GM12873 (cell line): ENCODE data around the gene NT5E.

Experiments
- CTCF ChIP-seq: IDR thresholded peaks from 2 replicates; pipeline ENCODE4 v1.5.1; 2012; ENCODE audit warnings: low read depth, mild to moderate bottlenecking, moderate library complexity, low read length, control low read depth; ENCODE audit not compliant: insufficient read depth; ENCODE audit errors: missing control alignments

The NT5E gene

GRCh38 chr6:85422996-85423395 lies 26.9 kb upstream of the NT5E start:
- no peak for TF ChIP-seq CTCF

- no peak for TF ChIP-seq CTCF
Observed at GRCh38 chr6:85424981-85425380, 24.9 kb upstream of the NT5E start.

GRCh38 chr6:85425997-85426396 lies 23.9 kb upstream of the NT5E start:
- TF ChIP-seq CTCF = no peak

GRCh38 chr6:85428486-85428885 lies 21.4 kb upstream of the NT5E start:
- no peak for TF ChIP-seq CTCF

DNA sequence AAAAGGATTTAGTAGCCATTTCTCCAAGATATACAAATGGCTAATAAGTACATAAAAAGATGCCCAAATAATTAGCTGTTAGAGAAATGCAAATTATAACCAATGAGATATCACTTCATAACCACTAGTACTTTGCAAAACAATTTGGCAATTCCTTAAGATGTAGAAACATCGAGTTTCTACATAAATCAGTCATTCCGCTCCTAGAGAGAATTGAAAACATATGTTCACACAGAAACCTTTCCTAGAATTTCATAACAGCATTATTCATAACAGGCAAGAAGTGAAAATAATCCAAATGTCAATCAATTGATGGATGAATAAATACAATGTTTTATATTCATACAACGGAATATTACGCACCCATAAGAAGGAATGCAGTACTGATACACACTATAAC lies 20.5 kb upstream of the NT5E start:
- no peak for TF ChIP-seq CTCF

DNA sequence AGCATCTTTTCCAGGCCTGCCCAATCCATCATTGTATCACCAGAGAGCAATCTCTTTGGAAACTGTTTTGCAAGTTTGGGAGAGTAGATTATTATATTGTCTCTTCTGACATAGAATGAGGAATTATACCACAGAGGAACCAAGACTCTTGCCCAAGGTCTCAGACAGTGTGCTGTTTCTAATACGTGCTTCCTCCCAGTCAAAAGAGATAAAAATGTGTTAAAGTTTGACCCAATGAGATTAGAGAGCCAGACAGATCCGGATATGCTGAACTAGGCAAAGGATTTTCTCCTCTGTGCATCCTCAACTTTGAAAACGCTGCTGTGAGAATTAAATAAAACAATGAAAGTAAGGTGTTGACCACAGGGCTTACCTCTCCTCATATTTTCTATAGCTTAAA lies 18.6 kb upstream of the NT5E start:
- TF ChIP-seq CTCF = no peak

- TF ChIP-seq CTCF = no peak
Observed at GRCh38 chr6:85432554-85432953, 17.3 kb upstream of the NT5E start.
